ENCODE data around the gene LIME1. TPM values are rescaled to one million over a fixed set of nuclear protein-coding genes. Genes with fewer than 3 reads are reported as not detected.

Gene LIME1
- total and polyA plus RNA-seq, 2 of the 4 experiments (the other 2 are of a cell fraction): 0.36 to 7.8 TPM

GRCh38 chr20:63775096-63775978 lies 38.9 kb downstream of the LIME1 start:
- H4K91ac ChIP-seq (ENCODE audit: insufficient read depth, low read depth, low read length): no peak overlapping the region
- WGBS, 2 experiments (ENCODE audit: extremely low coverage in 2 of 2, insufficient read length in 1 of 2): 22% methylated on average over 34 of the region's 67 CpGs; no CpG with 5 or more reads in 1 of the 2 experiments
- H3K4me3 ChIP-seq (ENCODE audit: insufficient read depth, low read depth, low read length): peak overlapping the region; percentile 18; the same call in 1 of the 2 replicates
- no peak overlapping the region for H3K23ac ChIP-seq (ENCODE audit: low read depth, low read length)
- H3K9me3 ChIP-seq (ENCODE audit: control insufficient read depth, insufficient read depth, low read length): no peaks in the 10 kb centered on the region
- H4K8ac ChIP-seq (ENCODE audit: low read depth in 2 of 2, low read length in 2 of 2): peak overlapping the region; percentile 27 to 89; a peak in 2 of 4 replicates
- peaks cover 6% of the 10 kb centered on the region; the same call in 1 of the 2 replicates for H3K36me3 ChIP-seq (ENCODE audit: control insufficient read depth, insufficient read depth, low read length)
- H2AK9ac ChIP-seq (replicated peaks; ENCODE audit: low read depth, low read length, poor library complexity): peak overlapping the region; percentile 68
- no peak for TF ChIP-seq RCOR1 (IDR thresholded peaks at IDR 0.05; ENCODE audit: insufficient replicate concordance, low read length)
- no peak for TF ChIP-seq CEBPB (IDR thresholded peaks at IDR 0.05; ENCODE audit: low read depth, low read length)
- TF ChIP-seq MAFK (IDR thresholded peaks at IDR 0.05; ENCODE audit: low read depth, low read length): no peak
- TF ChIP-seq CHD1 (IDR thresholded peaks at IDR 0.05; ENCODE audit: low read depth, low read length): no peak
- TF ChIP-seq CTCF (conservative IDR thresholded peaks at IDR 0.05; ENCODE audit: low read depth, low read length): peak; percentile 67
- peak; percentile 44 for TF ChIP-seq SMC3 (IDR thresholded peaks at IDR 0.05; ENCODE audit: low read depth, low read length)
- TF ChIP-seq RAD21 (IDR thresholded peaks at IDR 0.05; ENCODE audit: low read length): peak; percentile 61
- H2AK5ac ChIP-seq (ENCODE audit: low read depth, low read length): no peak overlapping the region
- peak overlapping the region; percentile 81; the same call in 1 of the 2 replicates for H3K14ac ChIP-seq (replicated peaks; ENCODE audit: low read depth, low read length)
- H3K4me2 ChIP-seq (ENCODE audit: low read depth, low read length): peak overlapping the region; percentile 58; the same call in 1 of the 2 replicates
- no peaks in the 10 kb centered on the region for H3K27me3 ChIP-seq (ENCODE audit: control insufficient read depth, insufficient read depth, low read length)
- intact Hi-C loops (cut with micrococcal nuclease): loop anchor here (1.0 to 5.0 kb wide), 2 partner anchors 89 to 197 kb away; no protein-coding TSS in a partner anchor
- ChIA-PET POLR2A (ENCODE audit: unreplicated experiment) (no interaction called here), CTCF (interaction anchor here (0.7 to 1.3 kb wide), 2 partner anchors 8 to 83 kb away, joined by 3 to 4 read pairs; no protein-coding TSS in a partner anchor)
- H3K56ac ChIP-seq (ENCODE audit: extremely low read depth, insufficient read depth, low read length): no peak overlapping the region
- H3K4ac ChIP-seq (ENCODE audit: low read depth, low read length): no peak overlapping the region
- no peak overlapping the region for H3K18ac ChIP-seq (ENCODE audit: low read depth, low read length)
- H3K27ac ChIP-seq (ENCODE audit: insufficient read depth, low read length): no peak overlapping the region
- no peak overlapping the region for H2BK5ac ChIP-seq (ENCODE audit: low read depth, low read length, poor library complexity, severe bottlenecking)
- no TSS peak for BruUV-seq (replicated peaks)
- peaks cover 21% of the 10 kb centered on the region for H4K20me1 ChIP-seq (ENCODE audit: insufficient read depth, low read length)
- dilution Hi-C loops (cut with HindIII; ENCODE audit: low sequenced_read_pairs, unreplicated experiment): no loop called here
- no peak overlapping the region for H2BK20ac ChIP-seq (ENCODE audit: low read depth, low read length)
- in situ Hi-C loops (cut with MboI; ENCODE audit: low sequenced_read_pairs): no loop called here
- H3K4me1 ChIP-seq (ENCODE audit: control insufficient read depth, insufficient read depth, low read length): peaks cover 8% of the 10 kb centered on the region
- peak overlapping the region; percentile 78 for H2AFZ ChIP-seq (replicated peaks; ENCODE audit: low read length, poor library complexity)
- no peak overlapping the region for H2BK15ac ChIP-seq (ENCODE audit: low read depth, low read length)
- H3K9me1 ChIP-seq (ENCODE audit: insufficient read depth, low read length): no peaks in the 10 kb centered on the region; the same call in 1 of the 2 replicates
- no peak overlapping the region for H3K9ac ChIP-seq (ENCODE audit: low read depth, low read length)
- peaks cover 16 to 56% of the 10 kb centered on the region in 2 experiments for H3K79me1 ChIP-seq (ENCODE audit: low read depth in 1 of 2, low read length in 2 of 2)
- peak; percentile 19 for DNase-seq
- no peak overlapping the region for H2BK120ac ChIP-seq (ENCODE audit: low read depth, low read length)
- peak; percentile 71 for ATAC-seq (ENCODE audit: low read depth)
- no peak overlapping the region for H4K5ac ChIP-seq (ENCODE audit: low read depth, low read length)

All from IMR-90 (cell line).